NCI-H187 (cell line): ENCODE results near the gene DNAH14.
"Not testable (repeated sequence)": the region's sequence is repeated elsewhere in the genome, so short reads cannot be mapped to it uniquely, and the experiment has no call there.

ENCODE experiments used
- DNase-seq, 2 experiments: peaks; one replicate each; lab custom pipeline; 2025; lab: John Stamatoyannopoulos, UW

The DNAH14 gene

GRCh38 chr1:225152061-225152460 lies 222.6 kb downstream of the DNAH14 start:
- no peak for DNase-seq

GRCh38 chr1:225155555-225155954 lies 226.1 kb downstream of the DNAH14 start:
- no peak for DNase-seq

GRCh38 chr1:225156254-225156653 lies 226.8 kb downstream of the DNAH14 start:
- DNase-seq = no peak

- DNase-seq = no peak
Measured at GRCh38 chr1:225158291-225158690, 228.8 kb downstream of the DNAH14 start.

GRCh38 chr1:225159793-225160192 lies 230.3 kb downstream of the DNAH14 start:
- no peak for DNase-seq

- not testable (repeated sequence) for DNase-seq
Measured at GRCh38 chr1:225177409-225177808, 247.9 kb downstream of the DNAH14 start.

- DNase-seq = no peak
Measured at GRCh38 chr1:225179686-225180085, 250.2 kb downstream of the DNAH14 start.

- DNase-seq = no peak
Measured at GRCh38 chr1:225182716-225183115, 253.2 kb downstream of the DNAH14 start.

- no peak for DNase-seq
Measured at GRCh38 chr1:225191199-225191753, 261.8 kb downstream of the DNAH14 start.

GRCh38 chr1:225201447-225201846 lies 272.0 kb downstream of the DNAH14 start:
- no peak for DNase-seq

GRCh38 chr1:225207791-225208190 lies 278.3 kb downstream of the DNAH14 start:
- no peak for DNase-seq

- no peak for DNase-seq
Measured at GRCh38 chr1:225209153-225209552, 279.7 kb downstream of the DNAH14 start.

- not testable (repeated sequence) for DNase-seq
Measured at GRCh38 chr1:225210180-225210579, 280.7 kb downstream of the DNAH14 start.

- DNase-seq = not testable (repeated sequence)
Measured at GRCh38 chr1:225211694-225212442, 282.4 kb downstream of the DNAH14 start.

GRCh38 chr1:225224287-225224686 lies 294.8 kb downstream of the DNAH14 start:
- DNase-seq = no peak

GRCh38 chr1:225225681-225226080 lies 296.2 kb downstream of the DNAH14 start:
- DNase-seq = no peak

- DNase-seq = no peak
Measured at GRCh38 chr1:225228871-225229303, 299.4 kb downstream of the DNAH14 start.

- DNase-seq = not testable (repeated sequence)
Measured at GRCh38 chr1:225229429-225229828, 300.0 kb downstream of the DNAH14 start.

- no peak for DNase-seq
Measured at GRCh38 chr1:225230483-225230882, 301.0 kb downstream of the DNAH14 start.

GRCh38 chr1:225232930-225233329 lies 303.5 kb downstream of the DNAH14 start:
- not testable (repeated sequence) for DNase-seq

GRCh38 chr1:225242611-225243010 lies 313.1 kb downstream of the DNAH14 start:
- DNase-seq = no peak

GRCh38 chr1:225250432-225250831 lies 321.0 kb downstream of the DNAH14 start:
- no peak for DNase-seq

- DNase-seq = no peak
Measured at GRCh38 chr1:225253173-225253572, 323.7 kb downstream of the DNAH14 start.

GRCh38 chr1:225253784-225254183 lies 324.3 kb downstream of the DNAH14 start:
- DNase-seq = no peak
